HepG2 (cell line): Measurements from ENCODE around the gene PATL2. TPM values are rescaled to one million over a fixed set of nuclear protein-coding genes. Genes with fewer than 3 reads are reported as not detected.

Experiments used
- CERS6 ChIP-seq: sonication (generic); formaldehyde crosslinking; IDR thresholded peaks from 2 replicates; pipeline ENCODE4 v1.5.0; 2020; ENCODE audit warnings: missing genetic modification reagents
- DRAP1 ChIP-seq: IDR thresholded peaks from 2 replicates; pipeline ENCODE4 v1.6.1; 2016; ENCODE audit warnings: missing genetic modification reagents, missing compliant biosample characterization
- FLYWCH1 ChIP-seq: sonication (generic); formaldehyde crosslinking; IDR thresholded peaks from 2 replicates; pipeline ENCODE4 v1.8.1; 2023; ENCODE audit warnings: mild to moderate bottlenecking, missing genetic modification reagents
- FOXK2 ChIP-seq: fragments of 450-650 bp; IDR thresholded peaks from 2 replicates; pipeline ENCODE4 v1.6.1; 2016
- FOXM1 ChIP-seq: sonication (generic); formaldehyde crosslinking; IDR thresholded peaks from 2 replicates; pipeline ENCODE4 v1.5.0; 2020; ENCODE audit warnings: missing genetic modification reagents
- FOXP1 ChIP-seq, 2 experiments: fragments of 450-650 bp in 1 of 2; IDR thresholded peaks; 2 replicates each; pipeline ENCODE4 v1.6.1; 2017 to 2018; ENCODE audit warnings: antibody characterized with exemption in 1 of 2
- GZF1 ChIP-seq: sonication (generic); formaldehyde crosslinking; IDR thresholded peaks from 2 replicates; pipeline ENCODE4 v1.5.1; 2020; ENCODE audit warnings: mild to moderate bottlenecking, missing genetic modification reagents
- KMT2A ChIP-seq: sonication (generic); formaldehyde crosslinking; IDR thresholded peaks from 2 replicates; pipeline ENCODE4 v1.4.0; 2020; ENCODE audit warnings: missing genetic modification reagents
- MIER3 ChIP-seq: IDR thresholded peaks from 2 replicates; pipeline ENCODE4 v1.6.1; 2016; ENCODE audit warnings: missing compliant biosample characterization, borderline replicate concordance
- MYPOP ChIP-seq: sonication (generic); formaldehyde crosslinking; IDR thresholded peaks from 2 replicates; pipeline ENCODE4 v1.8.1; 2023; ENCODE audit warnings: mild to moderate bottlenecking, moderate library complexity, missing genetic modification reagents
- NFYB ChIP-seq: sonication (generic); formaldehyde crosslinking; IDR thresholded peaks from 2 replicates; pipeline ENCODE4 v1.4.0; 2020; ENCODE audit warnings: missing genetic modification reagents
- PBX2 ChIP-seq: IDR thresholded peaks from 2 replicates; pipeline ENCODE4 v1.6.1; 2016; ENCODE audit warnings: control low read depth
- PBX3 ChIP-seq: sonication (generic); formaldehyde crosslinking; IDR thresholded peaks from 2 replicates; pipeline ENCODE4 v1.8.1; 2023; ENCODE audit warnings: missing genetic modification reagents, inconsistent platforms, borderline replicate concordance
- PITX1 ChIP-seq: sonication (generic); formaldehyde crosslinking; IDR thresholded peaks from 2 replicates; pipeline ENCODE4 v1.5.1; 2020; ENCODE audit warnings: mild to moderate bottlenecking, missing genetic modification reagents
- TEAD3 ChIP-seq: optimal IDR thresholded peaks from 2 replicates; pipeline ENCODE3; 2016; ENCODE audit warnings: borderline replicate concordance
- ZEB1 ChIP-seq: IDR thresholded peaks from 2 replicates; pipeline ENCODE4 v1.6.1; 2012; ENCODE audit warnings: mild to moderate bottlenecking, low read depth, inconsistent platforms; ENCODE audit not compliant: insufficient replicate concordance
- ZNF263 ChIP-seq: sonication (generic); formaldehyde crosslinking; IDR thresholded peaks from 2 replicates; pipeline ENCODE4 v1.4.0; 2020; ENCODE audit warnings: missing genetic modification reagents
- ZNF331 ChIP-seq: sonication (generic); formaldehyde crosslinking; IDR thresholded peaks from 2 replicates; pipeline ENCODE4 v1.4.0; 2020; ENCODE audit warnings: missing genetic modification reagents
- ZNF547 ChIP-seq: sonication (generic); formaldehyde crosslinking; IDR thresholded peaks from 2 replicates; pipeline ENCODE4 v1.5.1; 2020; ENCODE audit warnings: mild to moderate bottlenecking, missing genetic modification reagents
- ZNF556 ChIP-seq: sonication (generic); formaldehyde crosslinking; IDR thresholded peaks from 2 replicates; pipeline ENCODE4 v1.4.0; 2020; ENCODE audit warnings: mild to moderate bottlenecking, missing genetic modification reagents, borderline replicate concordance
- ZNF569 ChIP-seq: sonication (generic); formaldehyde crosslinking; IDR thresholded peaks from 2 replicates; pipeline ENCODE4 v1.5.0; 2020; ENCODE audit warnings: mild to moderate bottlenecking, missing genetic modification reagents, moderate library complexity, borderline replicate concordance
- ZNF570 ChIP-seq: sonication (generic); formaldehyde crosslinking; IDR thresholded peaks from 2 replicates; pipeline ENCODE4 v1.4.0; 2020; ENCODE audit warnings: mild to moderate bottlenecking, missing genetic modification reagents, borderline replicate concordance
- ZNF878 ChIP-seq: sonication (generic); formaldehyde crosslinking; IDR thresholded peaks from 2 replicates; pipeline ENCODE4 v1.8.1; 2023; ENCODE audit warnings: mild to moderate bottlenecking, missing genetic modification reagents, moderate library complexity
- ZSCAN31 ChIP-seq: sonication (generic); formaldehyde crosslinking; IDR thresholded peaks from 2 replicates; pipeline ENCODE4 v1.5.0; 2020; ENCODE audit warnings: low read depth, mild to moderate bottlenecking, missing genetic modification reagents
- polyA plus RNA-seq, 8 experiments: library from polyadenylated mRNA; depleted of rRNA in 3 of 8; stranded (reverse) in 7 of 8; unstranded in 1 of 8; fragments of >200 nt; fragmentation: Illumina TruSeq in 4 of 8; extraction: Trizol in 4 of 8; gene quantifications; 2 replicates each; pipeline versions ENCODE4 v1.2.1 to v1.2.3, GENCODE V29; 2011 to 2016; ENCODE audit warnings: low read depth in 4 of 8, missing spikeins in 1 of 8, mixed read lengths in 1 of 8; ENCODE audit not compliant: insufficient read depth in 1 of 8
- total RNA-seq, 5 experiments: library from RNA; depleted of rRNA; stranded (reverse); fragments of >200 nt; fragmentation: Illumina TruSeq; extraction: Trizol; gene quantifications; 2 replicates each; pipeline ENCODE4 v1.2.3, GENCODE V29; 2016; ENCODE audit warnings: low read depth in 1 of 5

The PATL2 gene
- total and polyA plus RNA-seq, 2 of the 13 experiments (the other 11 are each of a cell fraction or from before 2014, with no cell fraction given), result 0.15 to 0.53 TPM

- TF ChIP-seq PBX3 (no peak), ZNF569 (CRISPR knock-in tag) (no peak), ZNF878 (CRISPR knock-in tag) (peak; percentile 30; the same call in 1 of the 2 replicates), FLYWCH1 (CRISPR knock-in tag) (no peak), DRAP1 (CRISPR knock-in tag) (peak; percentile 90), ZNF263 (CRISPR knock-in tag) (0 out of 2 replicates have a peak, but pooled peaks have one; percentile 32), ZEB1 (no peak), CERS6 (CRISPR knock-in tag) (no peak), GZF1 (CRISPR knock-in tag) (peak; percentile 78; the same call in 1 of the 2 replicates), ZNF331 (CRISPR knock-in tag) (no peak), FOXP1 (IDR thresholded peaks at IDR 0.05) (no peak), FOXP1 (CRISPR knock-in tag; IDR thresholded peaks at IDR 0.05) (peak; percentile 9; the same call in 1 of the 2 replicates), ZNF556 (CRISPR knock-in tag) (no peak), PBX2 (CRISPR knock-in tag) (no peak), KMT2A (CRISPR knock-in tag) (peak; percentile 77), ZNF547 (no peak), MIER3 (CRISPR knock-in tag) (no peak; the same call in 1 of the 2 replicates), ZSCAN31 (CRISPR knock-in tag) (0 out of 2 replicates have a peak, but pooled peaks have one; percentile 38), PITX1 (CRISPR knock-in tag) (peak; percentile 30; the same call in 1 of the 2 replicates), ZNF570 (CRISPR knock-in tag) (no peak), MYPOP (CRISPR knock-in tag) (peak; percentile 68; the same call in 1 of the 2 replicates), FOXM1 (CRISPR knock-in tag) (no peak), TEAD3 (CRISPR knock-in tag) (no peak), FOXK2 (no peak), NFYB (peak; percentile 80)
These were observed 17.7 kb upstream of the PATL2 start (continued) for GRCh38 chr15:44728576-44729407.
